K562 treated with DMSO at 1 percent for 4 hours (cell line): ENCODE results near the gene RNF31. TPM values are rescaled to one million over a fixed set of nuclear protein-coding genes. Genes with fewer than 3 reads are reported as not detected.

ENCODE experiments used
- total RNA-seq: library from RNA; unstranded; fragments of 300-600 nt; gene quantifications from 2 replicates; pipeline ENCODE4 v1.2.3, GENCODE V29; 2022; ENCODE audit not compliant: insufficient read depth

Gene RNF31
- 17.0 and 21.3 TPM in 2 replicates for total RNA-seq

GRCh38 chr14:24146978-24147760 is at the start of gene RNF31:
TSS of gene RNF31 (plus strand) at chr14:24147498. CDS start at chr14:24147699, 201 bp downstream.

GRCh38 chr14:24114532-24115421 is 32.5 kb upstream of the RNF31 start, which contains the start of the genes DCAF11 and NRL:
TSS of gene DCAF11 (plus strand) at chr14:24114777. CDS start at chr14:24115595, 818 bp downstream.
TSS of gene NRL (minus strand) at chr14:24114949. CDS start at chr14:24082848, 32,101 bp downstream.

GRCh38 chr14:24130380-24130716 is 16.9 kb upstream of the RNF31 start, which contains the start of gene FITM1:
TSS of gene FITM1 (plus strand) at chr14:24130659. CDS start at chr14:24131564, 905 bp downstream.

GRCh38 chr14:24135834-24136683 is 11.2 kb upstream of the RNF31 start, which contains the start of gene PSME1:
TSS of gene PSME1 (plus strand) at chr14:24136194. CDS start at chr14:24136263, 69 bp downstream.

GRCh38 chr14:24141097-24141880 is 6.0 kb upstream of the RNF31 start, which contains the start of gene EMC9:
TSS of gene EMC9 (minus strand) at chr14:24141591. CDS start at chr14:24141304, 287 bp downstream.

GRCh38 chr14:24146453-24146977 is 783 bp upstream of the RNF31 start, which contains the start of gene PSME2:
TSS of gene PSME2 (minus strand) at chr14:24146610. CDS start at chr14:24146581, 29 bp downstream.

GRCh38 chr14:24160850-24161804 is 13.8 kb downstream of the RNF31 start, which contains the start of gene IRF9:
TSS of gene IRF9 (plus strand) at chr14:24161265. CDS start at chr14:24162145, 880 bp downstream.

GRCh38 chr14:24171422-24172260 is 24.3 kb downstream of the RNF31 start, which contains the start of gene REC8:
TSS of gene REC8 (plus strand) at chr14:24172080. CDS start at chr14:24172553, 473 bp downstream.

GRCh38 chr14:24188251-24189058 is 41.2 kb downstream of the RNF31 start, which contains the start of gene IPO4:
TSS of gene IPO4 (minus strand) at chr14:24188816. CDS start at chr14:24188787, 29 bp downstream.

GRCh38 chr14:24195186-24196070 is 48.1 kb downstream of the RNF31 start, which contains the start of gene TM9SF1:
TSS of gene TM9SF1 (minus strand) at chr14:24195441. CDS start at chr14:24195019, 422 bp downstream.

Other genes with a start within 250 kb of the RNF31 start
- gene DHRS4, start 193.7 kb upstream of the RNF31 start, total RNA-seq = 80.9 and 94.4 TPM in 2 replicates
- 29.4 and 38.8 TPM in 2 replicates for gene DHRS4L2, start 158.6 kb upstream of the RNF31 start, total RNA-seq
- gene CARMIL3, start 95.5 kb upstream of the RNF31 start, total RNA-seq = 0.24 TPM in 1 of 2 replicates, not detected in the other
- not detected in 2 replicates for gene CPNE6, start 75.9 kb upstream of the RNF31 start, total RNA-seq
- gene PCK2, start 53.2 kb upstream of the RNF31 start, total RNA-seq = 99.4 and 112 TPM in 2 replicates
- gene DCAF11, start 32.7 kb upstream of the RNF31 start, total RNA-seq = 31.4 and 39.2 TPM in 2 replicates
- gene NRL, start 32.5 kb upstream of the RNF31 start, total RNA-seq = 3.2 and 4.1 TPM in 2 replicates
- not detected in 2 replicates for gene FITM1, start 16.8 kb upstream of the RNF31 start, total RNA-seq
- 171 and 172 TPM in 2 replicates for gene PSME1, start 11.3 kb upstream of the RNF31 start, total RNA-seq
- gene EMC9, start 5.9 kb upstream of the RNF31 start, total RNA-seq = 29.6 and 36.4 TPM in 2 replicates
- 160 and 167 TPM in 2 replicates for gene PSME2, start 888 bp upstream of the RNF31 start, total RNA-seq
- 9.3 and 20.9 TPM in 2 replicates for gene IRF9, start 13.8 kb downstream of the RNF31 start, total RNA-seq
- gene REC8, start 24.6 kb downstream of the RNF31 start, total RNA-seq = 5.1 and 7.1 TPM in 2 replicates
- 23.4 and 27.8 TPM in 2 replicates for gene IPO4, start 41.3 kb downstream of the RNF31 start, total RNA-seq
- 16.4 and 22.0 TPM in 2 replicates for gene TM9SF1, start 47.9 kb downstream of the RNF31 start, total RNA-seq
- gene TSSK4, start 58.2 kb downstream of the RNF31 start, total RNA-seq = 1.1 and 2.2 TPM in 2 replicates
- gene CHMP4A, start 66.0 kb downstream of the RNF31 start, total RNA-seq = 57.8 and 78.5 TPM in 2 replicates
- gene MDP1, start 68.6 kb downstream of the RNF31 start, total RNA-seq = 7.5 and 10.8 TPM in 2 replicates
- gene NEDD8, start 84.9 kb downstream of the RNF31 start, total RNA-seq = 140 and 150 TPM in 2 replicates
- 55.3 and 68.0 TPM in 2 replicates for gene GMPR2, start 85.4 kb downstream of the RNF31 start, total RNA-seq
- gene TINF2, start 95.1 kb downstream of the RNF31 start, total RNA-seq = 15.0 and 16.1 TPM in 2 replicates
- gene TGM1, start 115.7 kb downstream of the RNF31 start, total RNA-seq = 0.88 and 1.5 TPM in 2 replicates
- 15.3 and 18.0 TPM in 2 replicates for gene RABGGTA, start 124.1 kb downstream of the RNF31 start, total RNA-seq
- 22.2 and 26.0 TPM in 2 replicates for gene DHRS1, start 152.3 kb downstream of the RNF31 start, total RNA-seq
- 4.7 and 6.1 TPM in 2 replicates for gene NOP9, start 152.4 kb downstream of the RNF31 start, total RNA-seq
- not detected in 2 replicates for gene CIDEB, start 160.5 kb downstream of the RNF31 start, total RNA-seq
- 2.2 and 6.4 TPM in 2 replicates for gene LTB4R2, start 162.6 kb downstream of the RNF31 start, total RNA-seq
- 4.0 and 5.3 TPM in 2 replicates for gene LTB4R, start 164.0 kb downstream of the RNF31 start, total RNA-seq
- gene ADCY4, start 187.6 kb downstream of the RNF31 start, total RNA-seq = 0.59 TPM in 1 of 2 replicates, not detected in the other
- not detected in 2 replicates for gene RIPK3, start 192.5 kb downstream of the RNF31 start, total RNA-seq
- 2.9 and 5.1 TPM in 2 replicates for gene NFATC4, start 220.7 kb downstream of the RNF31 start, total RNA-seq